HFFc6 (cell line): ENCODE measurements around the gene CTSF. TPM values are rescaled to one million over a fixed set of nuclear protein-coding genes. Genes with fewer than 3 reads are reported as not detected.
A peak's percentile ranks its signal among the peaks of the same experiment; 100 is the strongest.
"Not testable (repeated sequence)": the region's sequence is repeated elsewhere in the genome, so short reads cannot be mapped to it uniquely, and the experiment has no call there.

Experiments
- DNase-seq: peaks from one replicate; pipeline ENCODE4 v3.0.0-alpha.2; 2018
- H3K27ac Mint-ChIP-seq: 2 replicates; pipeline ENCODE4 v1.8.0; 2020; ENCODE audit warnings: mild to moderate bottlenecking, mixed read lengths
- H3K27me3 Mint-ChIP-seq: 2 replicates; pipeline ENCODE4 v1.8.0; 2021; ENCODE audit warnings: mild to moderate bottlenecking, moderate library complexity, mixed read lengths; ENCODE audit not compliant: insufficient read depth
- H3K36me3 Mint-ChIP-seq: 2 replicates; pipeline ENCODE4 v1.8.0; 2021; ENCODE audit warnings: low read depth, mixed read lengths
- H3K4me1 Mint-ChIP-seq: 2 replicates; pipeline ENCODE4 v1.8.0; 2020; ENCODE audit warnings: low read depth, mixed read lengths
- H3K4me3 Mint-ChIP-seq: 2 replicates; pipeline ENCODE4 v1.8.0; 2020; ENCODE audit warnings: mild to moderate bottlenecking, moderate library complexity, mixed read lengths
- H3K9me3 Mint-ChIP-seq: 2 replicates; pipeline ENCODE4 v1.8.0; 2020; ENCODE audit warnings: mild to moderate bottlenecking, mixed read lengths
- total RNA-seq, 6 experiments: library from RNA; stranded (reverse); fragmentation: NEBNext Ultra II Directional; extraction: Animal tissue kit (Norgen Biotek cat#: 25700); gene quantifications; 2 replicates in 1 of 6; 3 replicates in 5 of 6; pipeline ENCODE4 v1.2.3, GENCODE V29; 2021
- TF ChIP-seq, protein P1 (sequence below): fragments of 200-600 bp; sonication (generic); IDR thresholded peaks from 2 replicates; pipeline ENCODE4 v1.5.0; 2021; ENCODE audit warnings: antibody characterized with exemption, mild to moderate bottlenecking

CTSF gene
- total RNA-seq, 6 experiments from 2014 or later = 5.2 to 20.0 (median 6.6) TPM

DNA sequence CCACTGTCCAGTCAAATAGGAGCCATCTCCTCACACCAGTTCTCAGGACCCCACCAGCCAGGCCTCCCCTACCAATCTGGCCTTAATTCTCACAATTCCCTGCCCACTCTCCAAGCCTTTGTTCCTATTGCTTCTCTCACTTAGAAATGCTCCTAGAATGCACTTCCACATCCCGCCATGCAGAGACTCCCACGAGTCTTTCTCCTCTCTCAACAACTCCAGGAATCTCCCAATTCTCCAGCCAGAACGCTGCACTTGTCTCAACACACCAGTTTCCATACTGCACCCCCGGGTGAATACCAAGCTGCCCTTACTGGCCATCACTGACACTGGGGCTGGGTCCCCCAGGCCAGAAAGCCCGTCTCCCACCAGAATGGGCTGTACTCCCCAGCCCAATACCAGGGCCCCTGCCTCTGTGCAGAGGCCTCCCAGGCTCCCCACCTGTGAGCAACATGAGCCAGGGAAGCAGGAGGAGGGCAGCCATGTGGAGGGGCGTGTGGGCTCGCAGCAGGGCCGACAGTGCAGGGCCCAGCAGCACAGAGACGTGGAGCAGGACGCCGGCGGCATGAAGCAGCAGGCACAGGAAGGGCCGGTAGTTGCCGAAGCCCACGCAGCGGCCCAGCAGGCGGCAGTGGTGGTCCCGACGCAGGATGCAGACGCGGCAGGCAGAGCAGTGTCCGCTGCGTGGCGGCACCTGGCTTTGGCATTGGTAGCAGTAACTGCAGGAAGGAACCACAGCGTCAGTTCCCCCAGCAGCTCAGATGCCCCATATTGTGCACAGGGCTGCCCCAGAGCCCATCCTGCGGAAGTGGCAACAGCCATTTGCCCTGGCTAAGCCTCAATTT lies 24.9 kb downstream of the CTSF start:
- H3K27ac Mint-ChIP-seq = 0 out of 2 replicates have a peak overlapping the region, but pooled peaks have one; percentile 35
- H3K9me3 Mint-ChIP-seq = no peaks in the 10 kb centered on the region
- H3K27me3 Mint-ChIP-seq = peaks cover 3% of the 10 kb centered on the region
- peaks cover 7% of the 10 kb centered on the region for H3K36me3 Mint-ChIP-seq
- peaks cover 36% of the 10 kb centered on the region for H3K4me1 Mint-ChIP-seq
- TF ChIP-seq, protein P1, sequence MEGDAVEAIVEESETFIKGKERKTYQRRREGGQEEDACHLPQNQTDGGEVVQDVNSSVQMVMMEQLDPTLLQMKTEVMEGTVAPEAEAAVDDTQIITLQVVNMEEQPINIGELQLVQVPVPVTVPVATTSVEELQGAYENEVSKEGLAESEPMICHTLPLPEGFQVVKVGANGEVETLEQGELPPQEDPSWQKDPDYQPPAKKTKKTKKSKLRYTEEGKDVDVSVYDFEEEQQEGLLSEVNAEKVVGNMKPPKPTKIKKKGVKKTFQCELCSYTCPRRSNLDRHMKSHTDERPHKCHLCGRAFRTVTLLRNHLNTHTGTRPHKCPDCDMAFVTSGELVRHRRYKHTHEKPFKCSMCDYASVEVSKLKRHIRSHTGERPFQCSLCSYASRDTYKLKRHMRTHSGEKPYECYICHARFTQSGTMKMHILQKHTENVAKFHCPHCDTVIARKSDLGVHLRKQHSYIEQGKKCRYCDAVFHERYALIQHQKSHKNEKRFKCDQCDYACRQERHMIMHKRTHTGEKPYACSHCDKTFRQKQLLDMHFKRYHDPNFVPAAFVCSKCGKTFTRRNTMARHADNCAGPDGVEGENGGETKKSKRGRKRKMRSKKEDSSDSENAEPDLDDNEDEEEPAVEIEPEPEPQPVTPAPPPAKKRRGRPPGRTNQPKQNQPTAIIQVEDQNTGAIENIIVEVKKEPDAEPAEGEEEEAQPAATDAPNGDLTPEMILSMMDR = peak; percentile 28
- no peak overlapping the region for H3K4me3 Mint-ChIP-seq
- no peak for DNase-seq

DNA sequence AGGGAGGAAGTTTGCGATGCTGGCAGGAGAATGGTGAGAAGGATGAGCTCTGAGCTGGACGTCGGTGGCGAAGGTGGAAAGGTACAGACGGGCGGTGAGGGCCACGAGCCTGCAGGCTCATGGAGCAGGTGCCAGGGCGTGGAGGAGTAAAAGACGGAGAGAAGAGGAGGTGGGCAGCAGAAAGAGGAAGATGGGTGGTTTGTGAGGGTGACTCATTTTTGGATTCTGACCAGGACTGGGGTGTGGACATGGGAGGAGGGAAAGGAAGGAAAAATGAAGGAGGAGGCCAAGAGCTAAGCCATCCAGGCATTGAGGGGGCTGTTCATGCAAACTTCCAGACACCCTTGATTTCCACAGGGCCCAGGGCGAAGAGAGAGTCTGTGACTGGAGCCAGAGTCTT lies 26.0 kb downstream of the CTSF start:
- TF ChIP-seq, protein P1 = no peak
- H3K36me3 Mint-ChIP-seq = peaks cover 9% of the 10 kb centered on the region
- no peak overlapping the region for H3K4me3 Mint-ChIP-seq
- peaks cover 36% of the 10 kb centered on the region for H3K4me1 Mint-ChIP-seq
- no peaks in the 10 kb centered on the region for H3K9me3 Mint-ChIP-seq
- peaks cover 3% of the 10 kb centered on the region for H3K27me3 Mint-ChIP-seq
- peak overlapping the region; percentile 60 for H3K27ac Mint-ChIP-seq
- no peak for DNase-seq

DNA sequence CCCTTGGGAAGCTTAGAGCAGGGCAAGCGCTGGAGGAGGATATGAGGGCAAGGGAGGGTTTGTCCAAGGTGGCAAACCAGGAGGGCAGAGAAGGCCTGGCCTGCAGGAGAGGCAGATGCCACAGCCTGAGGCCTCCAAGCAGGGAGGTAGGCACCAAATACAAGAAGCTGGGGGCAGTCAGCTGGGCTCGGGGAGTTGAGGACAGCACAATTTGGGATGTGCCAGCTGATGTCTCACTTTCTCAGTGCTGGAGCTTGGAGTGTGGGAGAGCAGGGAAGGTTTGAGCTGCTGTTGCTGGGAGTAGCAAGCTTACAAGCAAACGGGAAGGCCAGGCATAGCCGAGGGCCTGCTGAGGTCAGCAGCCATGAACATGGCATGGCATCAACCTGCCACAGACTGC lies 26.5 kb downstream of the CTSF start:
- H3K36me3 Mint-ChIP-seq = peaks cover 11% of the 10 kb centered on the region
- no peak for DNase-seq

DNA sequence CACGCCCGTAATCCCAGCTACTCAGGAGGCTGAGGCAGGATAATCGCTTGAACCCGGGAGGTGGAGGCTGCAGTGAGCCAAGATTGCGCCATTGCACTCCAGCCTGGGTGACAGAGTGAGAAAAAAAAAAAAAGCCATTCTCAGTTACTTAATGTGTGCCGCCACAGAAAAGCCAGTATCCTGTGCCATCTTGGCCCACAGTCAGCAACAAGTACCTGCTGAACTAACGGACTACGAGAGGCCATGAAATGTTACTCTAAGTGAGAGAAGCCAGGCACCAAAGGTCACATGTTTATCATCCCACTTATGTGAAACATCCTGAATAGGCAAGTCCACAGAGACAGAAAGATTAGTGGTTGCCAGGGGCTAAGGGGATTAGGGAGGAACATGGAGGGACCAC lies 27.8 kb downstream of the CTSF start:
- not testable (repeated sequence) for DNase-seq, H3K27ac Mint-ChIP-seq, H3K27me3 Mint-ChIP-seq, H3K4me3 Mint-ChIP-seq, H3K9me3 Mint-ChIP-seq
- Mint-ChIP-seq H3K36me3 (peaks cover 11% of the 10 kb centered on the region), H3K4me1 (peaks cover 36% of the 10 kb centered on the region)

More for the DNA sequence above, 26.5 kb downstream of the CTSF start:
- H3K9me3 Mint-ChIP-seq = no peaks in the 10 kb centered on the region
- H3K27me3 Mint-ChIP-seq = peaks cover 3% of the 10 kb centered on the region
- H3K4me1 Mint-ChIP-seq = peaks cover 36% of the 10 kb centered on the region
- H3K4me3 Mint-ChIP-seq = no peak overlapping the region
- H3K27ac Mint-ChIP-seq = peak overlapping the region; percentile 60; the same call in 1 of the 2 replicates
- TF ChIP-seq, protein P1 = no peak

DNA sequence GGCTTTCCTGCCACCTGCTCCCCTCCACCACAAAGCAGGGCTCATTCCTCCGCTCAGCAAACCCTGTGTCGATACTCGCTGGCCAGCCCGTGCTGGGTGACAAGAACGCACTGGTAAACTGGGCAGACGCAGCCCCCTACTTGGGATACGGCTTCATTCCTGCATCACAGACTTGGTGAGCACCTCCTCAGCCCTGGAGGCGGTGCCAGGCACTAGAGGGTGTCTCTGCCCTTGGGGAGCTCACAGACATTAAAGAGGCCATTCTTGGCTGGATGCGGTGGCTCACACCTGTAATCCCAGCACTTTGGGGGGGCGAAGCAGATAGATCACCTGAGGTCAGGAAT lies 28.6 kb downstream of the CTSF start:
- peaks cover 3% of the 10 kb centered on the region for H3K27me3 Mint-ChIP-seq
- H3K4me3 Mint-ChIP-seq = no peak overlapping the region
- H3K36me3 Mint-ChIP-seq = peaks cover 11% of the 10 kb centered on the region
- TF ChIP-seq, protein P1 = no peak
- peaks cover 30% of the 10 kb centered on the region for H3K4me1 Mint-ChIP-seq
- no peak for DNase-seq
- no peak overlapping the region for H3K27ac Mint-ChIP-seq
- no peaks in the 10 kb centered on the region for H3K9me3 Mint-ChIP-seq

DNA sequence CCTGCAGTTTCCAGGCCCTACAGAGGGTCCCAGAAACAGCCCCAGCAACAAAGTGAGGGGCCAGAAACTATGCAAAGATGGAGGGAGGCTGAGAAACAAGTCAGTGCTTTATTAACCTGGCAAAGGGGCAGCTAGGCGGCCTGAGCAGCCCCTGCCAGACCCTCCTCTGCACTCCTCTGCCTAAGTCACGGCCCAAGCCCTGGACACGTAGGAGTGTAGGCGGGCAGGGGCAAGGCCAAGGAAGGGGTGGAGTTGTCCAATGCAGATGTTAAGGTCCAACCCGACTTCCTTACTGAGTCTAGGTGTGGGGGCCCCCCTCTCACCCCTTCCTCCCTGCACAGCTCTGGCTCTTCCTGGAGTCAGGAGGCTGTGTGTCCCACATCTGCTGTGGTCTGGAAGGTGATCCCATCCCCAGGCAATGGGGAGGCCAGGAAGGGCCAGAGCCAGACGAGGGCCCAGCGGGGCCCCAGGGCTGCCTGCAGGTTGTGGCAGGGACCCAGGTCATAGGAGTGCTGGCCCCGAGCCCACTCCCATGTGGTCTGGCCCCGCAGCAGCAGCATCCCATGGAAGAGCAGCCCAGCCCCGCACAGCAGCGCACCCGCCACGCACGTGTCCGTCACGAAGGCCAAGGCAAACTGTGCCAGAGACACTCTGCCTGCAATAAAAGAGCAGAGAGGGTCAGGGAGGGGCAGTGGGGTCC lies 29.1 kb downstream of the CTSF start:
- no peak overlapping the region for H3K27ac Mint-ChIP-seq

More for the DNA sequence above, 29.1 kb downstream of the CTSF start:
- Mint-ChIP-seq H3K9me3 (no peaks in the 10 kb centered on the region), H3K4me3 (no peak overlapping the region), H3K4me1 (peaks cover 27% of the 10 kb centered on the region), H3K27me3 (peaks cover 3% of the 10 kb centered on the region), H3K36me3 (peaks cover 11% of the 10 kb centered on the region)
- TF ChIP-seq, protein P1 = no peak
- no peak for DNase-seq
